GM18867 (cell line): ENCODE results near the gene KIF12.
"Not testable (repeated sequence)": the region's sequence is repeated elsewhere in the genome, so short reads cannot be mapped to it uniquely, and the experiment has no call there.

Source experiments
- ATAC-seq: cut with Tn5 transposase; IDR thresholded peaks from one replicate; pipeline ENCODE4 v1.9.1; 2021; ENCODE audit warnings: mild to moderate bottlenecking, moderate library complexity; ENCODE audit not compliant: unreplicated experiment

The KIF12 gene

DNA sequence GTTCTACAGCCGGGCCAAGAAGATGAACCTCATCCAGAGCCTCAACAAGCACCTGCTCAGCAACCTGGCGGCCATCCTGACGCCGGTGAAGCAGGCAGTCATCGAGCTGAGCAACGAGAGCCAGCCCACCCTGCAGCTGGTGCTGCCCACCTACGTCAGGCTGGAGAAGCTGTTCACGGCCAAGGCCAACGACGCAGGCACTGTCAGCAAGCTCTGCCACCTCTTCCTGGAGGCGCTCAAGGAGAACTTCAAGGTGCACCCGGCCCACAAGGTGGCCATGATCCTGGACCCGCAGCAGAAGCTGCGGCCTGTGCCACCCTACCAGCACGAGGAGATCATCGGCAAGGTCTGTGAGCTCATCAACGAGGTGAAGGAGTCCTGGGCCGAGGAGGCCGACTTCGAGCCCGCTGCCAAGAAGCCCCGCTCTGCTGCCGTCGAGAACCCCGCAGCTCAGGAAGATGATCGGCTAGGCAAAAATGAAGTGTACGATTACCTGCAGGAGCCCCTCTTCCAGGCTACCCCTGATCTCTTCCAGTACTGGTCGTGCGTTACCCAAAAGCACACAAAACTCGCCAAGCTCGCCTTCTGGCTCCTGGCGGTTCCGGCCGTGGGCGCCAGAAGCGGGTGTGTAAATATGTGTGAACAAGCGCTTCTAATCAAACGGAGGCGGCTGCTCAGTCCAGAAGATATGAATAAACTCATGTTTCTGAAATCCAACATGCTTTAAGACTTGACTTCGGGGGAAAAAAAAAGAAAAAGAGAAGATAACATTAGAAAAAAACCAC, 49.5 kb downstream of the KIF12 start:
- ATAC-seq, result no peak

DNA sequence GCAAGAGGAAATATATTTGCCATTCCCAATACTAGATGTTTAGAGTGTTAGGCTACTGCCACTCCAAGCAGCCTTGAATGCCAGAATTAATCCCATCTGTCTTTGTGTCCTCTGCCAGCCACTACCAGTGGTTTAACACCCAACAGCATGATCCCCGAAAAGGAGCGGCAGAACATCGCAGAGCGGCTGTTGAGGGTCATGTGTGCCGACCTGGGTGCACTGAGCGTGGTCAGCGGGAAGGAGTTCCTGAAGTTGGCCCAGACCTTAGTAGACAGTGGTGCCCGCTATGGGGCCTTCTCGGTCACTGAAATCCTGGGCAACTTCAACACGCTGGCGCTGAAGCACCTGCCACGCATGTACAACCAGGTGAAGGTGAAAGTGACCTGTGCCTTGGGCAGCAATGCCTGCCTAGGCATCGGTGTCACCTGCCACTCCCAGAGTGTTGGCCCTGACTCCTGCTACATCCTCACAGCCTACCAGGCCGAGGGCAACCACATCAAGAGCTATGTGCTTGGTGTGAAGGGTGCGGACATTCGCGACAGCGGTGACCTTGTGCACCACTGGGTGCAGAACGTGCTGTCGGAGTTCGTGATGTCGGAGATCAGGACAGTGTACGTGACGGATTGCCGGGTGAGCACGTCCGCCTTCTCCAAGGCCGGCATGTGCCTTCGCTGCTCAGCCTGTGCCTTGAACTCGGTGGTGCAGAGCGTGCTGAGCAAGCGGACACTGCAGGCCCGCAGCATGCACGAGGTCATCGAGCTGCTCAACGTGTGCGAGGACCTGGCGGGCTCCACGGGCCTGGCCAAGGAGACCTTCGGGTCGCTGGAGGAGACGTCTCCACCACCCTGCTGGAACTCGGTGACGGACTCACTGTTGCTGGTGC, 50.3 kb downstream of the KIF12 start:
- ATAC-seq, result no peak

DNA sequence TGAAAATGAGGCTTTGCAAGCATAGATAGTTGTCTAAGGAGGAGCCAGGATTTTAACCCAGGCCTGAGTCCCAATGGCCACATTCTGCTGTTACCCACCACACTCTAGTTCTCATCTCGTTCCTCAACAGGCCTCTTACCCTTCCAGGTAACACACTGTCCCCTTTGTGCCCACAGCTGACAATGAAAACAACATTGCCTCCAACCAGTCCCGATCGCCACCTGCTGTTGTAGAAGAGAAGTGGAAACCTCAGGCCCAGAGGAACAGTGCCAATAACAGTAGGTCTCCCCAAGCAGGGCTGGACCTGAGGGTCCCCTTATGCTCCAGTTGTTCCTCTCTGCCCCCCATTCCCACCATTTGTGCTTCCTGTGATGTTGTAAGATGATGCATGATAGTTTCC, 51.4 kb downstream of the KIF12 start:
- ATAC-seq, result peak; percentile 38

DNA sequence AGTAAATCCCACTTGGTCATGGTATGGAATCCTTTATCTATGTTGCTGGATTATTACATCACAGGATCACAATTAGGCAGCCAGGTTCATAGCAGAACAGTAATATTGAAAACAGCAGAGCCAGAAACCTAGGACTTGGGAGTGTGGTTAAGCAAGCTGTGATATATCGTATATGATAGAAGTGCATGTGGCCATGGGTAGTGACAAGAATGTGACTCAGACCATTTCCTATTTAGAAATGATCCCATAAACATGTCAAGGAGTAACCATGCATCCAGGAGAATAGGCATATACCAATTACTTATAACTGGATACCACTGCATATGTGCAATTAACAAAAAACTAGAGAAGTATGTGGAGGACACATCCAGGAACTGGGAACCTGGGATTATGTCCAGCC, 52.2 kb downstream of the KIF12 start:
- ATAC-seq, result no peak

DNA sequence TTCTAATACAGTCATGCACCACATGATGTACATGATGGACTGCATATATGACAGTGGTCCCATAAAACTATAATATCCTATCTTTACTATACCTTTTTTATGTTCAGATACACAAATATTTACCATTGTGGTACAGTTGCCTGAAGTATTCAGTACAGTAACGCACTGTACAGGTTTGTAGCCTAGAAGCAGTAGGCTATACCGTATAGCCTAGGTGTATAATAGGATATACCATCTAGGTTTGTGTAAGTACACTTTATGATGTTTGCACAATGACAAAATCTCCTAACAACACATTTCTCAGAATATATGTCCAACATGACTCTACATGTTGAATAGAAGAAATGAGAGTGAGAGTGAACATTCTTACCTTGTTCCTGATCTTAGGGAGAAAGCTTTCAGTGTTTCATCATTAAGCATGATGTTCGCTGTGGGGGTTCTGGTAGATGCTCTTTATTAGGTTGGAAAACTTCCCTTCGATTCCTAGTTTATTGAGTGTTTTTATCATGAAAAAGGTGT, 52.8 kb downstream of the KIF12 start:
- ATAC-seq, result no peak

DNA sequence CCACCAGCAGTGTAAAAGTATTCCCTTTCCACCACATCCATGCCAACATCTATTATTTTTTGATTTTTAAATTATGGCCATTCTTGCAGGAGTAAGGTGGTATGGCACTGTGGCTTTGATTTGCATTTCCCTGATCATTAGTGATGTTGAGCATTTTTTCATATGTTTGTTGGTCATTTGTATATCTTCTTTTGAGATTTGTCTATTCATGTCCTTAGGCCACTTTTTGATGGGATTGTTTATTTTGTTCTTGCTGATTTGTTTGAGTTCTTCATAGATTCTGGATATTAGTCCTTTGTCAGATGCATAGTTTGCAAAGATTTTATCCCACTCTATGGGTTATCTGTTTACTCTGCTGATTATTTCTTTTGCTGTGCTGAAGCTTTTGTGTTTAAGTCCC, 55.4 kb downstream of the KIF12 start:
- ATAC-seq, result not testable (repeated sequence)
